MCF 10A (cell line): ENCODE data around the gene RAD51B. TPM values are rescaled to one million over a fixed set of nuclear protein-coding genes. Genes with fewer than 3 reads are reported as not detected.
"Not testable (repeated sequence)": the region's sequence is repeated elsewhere in the genome, so short reads cannot be mapped to it uniquely, and the experiment has no call there.

Experiments used
- BruUV-seq: library from RNA; stranded (reverse); fragments of 400-500 nt; replicated peaks from 2 replicates; lab custom pipeline; 2021; lab: Mats Ljungman, UMichigan
- CTCF ChIA-PET: fragments of 300-600 bp; sonication (Branson Sonifier 250); formaldehyde crosslinking; extraction: SDS; loops from one replicate; lab custom pipeline; 2021; ENCODE audit warnings: antibody characterized with exemption, inconsistent platforms; lab: Yijun Ruan, JAX
- POLR2A ChIA-PET: fragments of 300-600, 350-650 bp; sonication (Branson Sonifier 250); formaldehyde crosslinking; extraction: SDS; loops from one replicate; lab custom pipeline; 2020; ENCODE audit warnings: antibody characterized with exemption, inconsistent platforms; lab: Yijun Ruan, JAX
- DNase-seq: peaks from one replicate; pipeline ENCODE4 v3.0.0-alpha.2; 2018; ENCODE audit not compliant: unreplicated experiment
- H3K27ac Mint-ChIP-seq: one replicate; pipeline ENCODE4 v1.8.0; 2022; ENCODE audit warnings: mild to moderate bottlenecking, low read depth, mixed read lengths; ENCODE audit not compliant: unreplicated experiment
- H3K27me3 Mint-ChIP-seq: one replicate; pipeline ENCODE4 v1.8.0; 2022; ENCODE audit warnings: mixed read lengths; ENCODE audit not compliant: insufficient read depth, unreplicated experiment
- H3K36me3 Mint-ChIP-seq: one replicate; pipeline ENCODE4 v1.8.0; 2022; ENCODE audit warnings: mild to moderate bottlenecking, moderate library complexity, mixed read lengths; ENCODE audit not compliant: insufficient read depth, unreplicated experiment
- H3K4me1 Mint-ChIP-seq: one replicate; pipeline ENCODE4 v1.8.0; 2022; ENCODE audit warnings: mixed read lengths; ENCODE audit not compliant: insufficient read depth, unreplicated experiment
- H3K4me3 Mint-ChIP-seq: one replicate; pipeline ENCODE4 v1.8.0; 2022; ENCODE audit warnings: mild to moderate bottlenecking, moderate library complexity, mixed read lengths; ENCODE audit not compliant: unreplicated experiment
- H3K9me3 Mint-ChIP-seq: one replicate; pipeline ENCODE4 v1.8.0; 2022; ENCODE audit warnings: mixed read lengths; ENCODE audit not compliant: unreplicated experiment
- CTCF ChIP-seq: fragments of 200-600 bp; IDR thresholded peaks from one replicate; pipeline ENCODE4 v1.8.0; 2022; ENCODE audit warnings: antibody characterized with exemption, mild to moderate bottlenecking; ENCODE audit not compliant: unreplicated experiment
- intact Hi-C: fragments of 100-400 bp; cut with micrococcal nuclease; formaldehyde crosslinking; loops from 2 replicates; pipeline ENCODE4 v1.14.1; 2022
- total RNA-seq: library from RNA; stranded (reverse); gene quantifications from 2 replicates; pipeline ENCODE4 v1.2.3, GENCODE V29; 2022

RAD51B gene
- total RNA-seq, 1 experiment from 2014 or later = 14.6 TPM

- no peak for TF ChIP-seq CTCF
- H3K36me3 Mint-ChIP-seq = no peaks in the 10 kb centered on the region
- CTCF ChIA-PET = interaction anchor here (0.6 to 1.4 kb wide), 4 partner anchors 10 to 557 kb away, joined by 3 to 5 read pairs (median 4); no protein-coding TSS in a partner anchor
- intact Hi-C loops = no loop called here
- BruUV-seq = no TSS peak
- no peaks in the 10 kb centered on the region for H3K9me3 Mint-ChIP-seq
- POLR2A ChIA-PET = interaction anchor here (0.6 to 1.0 kb wide), 2 partner anchors 19 to 58 kb away, joined by 3 read pairs; no protein-coding TSS in a partner anchor
- H3K27me3 Mint-ChIP-seq = no peaks in the 10 kb centered on the region
- H3K4me3 Mint-ChIP-seq = no peak overlapping the region
- H3K27ac Mint-ChIP-seq = no peak overlapping the region
- peaks cover 4% of the 10 kb centered on the region for H3K4me1 Mint-ChIP-seq
- DNase-seq = no peak
Measured at GRCh38 chr14:68286667-68287066, 467.1 kb downstream of the RAD51B start.

- intact Hi-C loops, H3K4me1 Mint-ChIP-seq, DNase-seq, H3K27ac Mint-ChIP-seq, BruUV-seq, H3K36me3 Mint-ChIP-seq, H3K4me3 Mint-ChIP-seq, H3K27me3 Mint-ChIP-seq, H3K9me3 Mint-ChIP-seq: not testable (repeated sequence)
- ChIA-PET CTCF (interaction anchor here (0.6 to 0.7 kb wide), 3 partner anchors 487 to 525 kb away, joined by 3 to 4 read pairs (median 3); no protein-coding TSS in a partner anchor), POLR2A (interaction anchor here (0.6 to 0.9 kb wide), 2 partner anchors 131 to 380 kb away, joined by 5 read pairs; no protein-coding TSS in a partner anchor)
Measured at GRCh38 chr14:68289452-68289851, 469.9 kb downstream of the RAD51B start.

GRCh38 chr14:68291820-68292219, 472.2 kb downstream of the RAD51B start:
- intact Hi-C loops = no loop called here
- no TSS peak for BruUV-seq
- no peak for DNase-seq
- Mint-ChIP-seq H3K27ac (peak overlapping the region; percentile 29), H3K36me3 (peaks cover 4% of the 10 kb centered on the region), H3K27me3 (no peaks in the 10 kb centered on the region), H3K4me3 (no peak overlapping the region), H3K9me3 (no peaks in the 10 kb centered on the region), H3K4me1 (peaks cover 5% of the 10 kb centered on the region)
- CTCF ChIA-PET = interaction anchor here (0.6 kb wide), 1 partner anchor 45 kb away, joined by 3 read pairs; no protein-coding TSS in a partner anchor
- no peak for TF ChIP-seq CTCF
- POLR2A ChIA-PET = interaction anchor here (1.6 kb wide), 1 partner anchor 41 kb away, joined by 3 read pairs; no protein-coding TSS in a partner anchor

GRCh38 chr14:68292441-68293215, 473.0 kb downstream of the RAD51B start:
- CTCF ChIA-PET = interaction anchor here (0.6 to 1.0 kb wide), 2 partner anchors 14 to 45 kb away, joined by 3 read pairs; no protein-coding TSS in a partner anchor
- no peak for TF ChIP-seq CTCF
- Mint-ChIP-seq H3K27me3 (no peaks in the 10 kb centered on the region), H3K4me3 (no peak overlapping the region), H3K9me3 (no peaks in the 10 kb centered on the region), H3K4me1 (peaks cover 5% of the 10 kb centered on the region), H3K27ac (no peak overlapping the region), H3K36me3 (peaks cover 4% of the 10 kb centered on the region)
- POLR2A ChIA-PET = interaction anchor here (1.6 kb wide), 1 partner anchor 42 kb away, joined by 3 read pairs; no protein-coding TSS in a partner anchor
- no TSS peak for BruUV-seq
- DNase-seq = no peak
- intact Hi-C loops = no loop called here
